NB4 (cell line): ENCODE measurements around the gene VEGFB.

Experiments used
- DNase-seq: peaks from one replicate; pipeline ENCODE4 v3.0.0; 2010; ENCODE audit warnings: low read depth
- H3K4me3 ChIP-seq: one replicate; pipeline ENCODE4 v1.5.1; 2011; ENCODE audit warnings: mild to moderate bottlenecking, low read depth, low read length, moderate library complexity
- CTCF ChIP-seq: IDR thresholded peaks from one replicate; pipeline ENCODE4 v1.5.1; 2012; ENCODE audit warnings: low read depth, low read length
- MAX ChIP-seq: IDR thresholded peaks from 2 replicates; pipeline ENCODE4 v1.6.1; 2011; ENCODE audit warnings: low read depth, low read length
- MYC ChIP-seq: IDR thresholded peaks from 2 replicates; pipeline ENCODE4 v1.6.1; 2011; ENCODE audit warnings: low read depth, low read length
- POLR2A ChIP-seq: IDR thresholded peaks from 2 replicates; pipeline ENCODE4 v1.6.1; 2011; ENCODE audit warnings: mild to moderate bottlenecking; ENCODE audit not compliant: insufficient read length; ENCODE audit errors: extremely low read depth

The VEGFB gene

GRCh38 chr11:64204464-64204989 lies 29.9 kb upstream of the VEGFB start:
- DNase-seq: peak; percentile 95
- TF ChIP-seq MYC (peak; percentile 66), MAX (peak; percentile 70), CTCF (peak; percentile 84), POLR2A (no peak)
- no peak overlapping the region for H3K4me3 ChIP-seq

GRCh38 chr11:64206457-64207255 lies 27.7 kb upstream of the VEGFB start, which contains the start of gene FERMT3:
FERMT3 (plus strand) TSS chr11:64206721; CDS start chr11:64207365, 644 bp downstream.
- 0 out of 2 replicates have a peak, but pooled peaks have one; percentile 59 for TF ChIP-seq MYC
- TF ChIP-seq CTCF: no peak
- peak; percentile 61 for TF ChIP-seq POLR2A
- peak; percentile 54; the same call in 1 of the 2 replicates for TF ChIP-seq MAX
- H3K4me3 ChIP-seq: peak within 1 kb of the TSS; percentile 95
- peak; percentile 99 for DNase-seq

GRCh38 chr11:64207256-64208085 lies 26.9 kb upstream of the VEGFB start:
- TF ChIP-seq MYC: peak; percentile 71
- peak; percentile 40 for TF ChIP-seq POLR2A
- peak; percentile 61 for TF ChIP-seq MAX
- TF ChIP-seq CTCF: no peak
- peak; percentile 95 for DNase-seq
- H3K4me3 ChIP-seq: peak overlapping the region; percentile 95

GRCh38 chr11:64208086-64208795 lies 26.1 kb upstream of the VEGFB start:
- no peak for DNase-seq
- TF ChIP-seq MYC (no peak), CTCF (no peak), POLR2A (no peak)
- peak overlapping the region; percentile 95 for H3K4me3 ChIP-seq

GRCh38 chr11:64208796-64209562 lies 25.4 kb upstream of the VEGFB start:
- DNase-seq: no peak
- TF ChIP-seq MAX (no peak), POLR2A (no peak), CTCF (no peak), MYC (no peak)
- H3K4me3 ChIP-seq: no peak overlapping the region
